Measurements from ENCODE around the gene DCC.

DCC gene

GRCh38 chr18:52648201-52648600 is 308.2 kb downstream of the DCC start:
- no peak overlapping the region for H3K4me3 ChIP-seq (ENCODE audit: low read depth, low read length)
- no peak for DNase-seq (ENCODE audit: low read depth)
- no peak for TF ChIP-seq CTCF (IDR thresholded peaks at IDR 0.05; ENCODE audit: control insufficient read depth, extremely low read depth, insufficient read depth)

DNA sequence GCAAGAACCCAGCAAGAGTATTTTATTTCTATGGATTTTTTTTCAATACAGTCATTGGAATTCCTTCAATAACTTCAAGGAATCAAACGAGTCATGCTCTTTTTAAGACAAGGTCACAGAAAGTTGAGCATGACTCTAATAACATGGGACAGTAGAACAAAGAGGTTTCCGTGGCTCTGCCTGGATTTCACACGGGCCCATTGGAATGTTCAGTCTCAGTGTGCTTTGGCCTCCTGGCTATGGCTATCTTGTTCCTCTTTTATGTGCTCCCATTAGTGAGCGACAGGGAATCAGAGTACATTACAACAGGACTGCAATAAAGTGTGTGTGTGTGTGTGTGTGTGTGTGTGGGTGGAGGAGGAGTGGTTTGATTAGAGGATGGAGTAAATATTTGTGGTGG is 312.4 kb downstream of the DCC start:
- no peak for DNase-seq (ENCODE audit: low read depth)
- no peak overlapping the region for H3K4me3 ChIP-seq (ENCODE audit: low read depth, low read length)
- TF ChIP-seq CTCF (IDR thresholded peaks at IDR 0.05; ENCODE audit: control insufficient read depth, extremely low read depth, insufficient read depth) = no peak

GRCh38 chr18:52657043-52657805 is 317.2 kb downstream of the DCC start:
- no peak for DNase-seq (ENCODE audit: low read depth)
- TF ChIP-seq CTCF (IDR thresholded peaks at IDR 0.05; ENCODE audit: control insufficient read depth, extremely low read depth, insufficient read depth) = no peak
- no peak overlapping the region for H3K4me3 ChIP-seq (ENCODE audit: low read depth, low read length)

GRCh38 chr18:52667463-52668065 is 327.6 kb downstream of the DCC start:
- no peak for DNase-seq (ENCODE audit: low read depth)
- TF ChIP-seq CTCF (IDR thresholded peaks at IDR 0.05; ENCODE audit: control insufficient read depth, extremely low read depth, insufficient read depth) = no peak
- no peak overlapping the region for H3K4me3 ChIP-seq (ENCODE audit: low read depth, low read length)

DNA sequence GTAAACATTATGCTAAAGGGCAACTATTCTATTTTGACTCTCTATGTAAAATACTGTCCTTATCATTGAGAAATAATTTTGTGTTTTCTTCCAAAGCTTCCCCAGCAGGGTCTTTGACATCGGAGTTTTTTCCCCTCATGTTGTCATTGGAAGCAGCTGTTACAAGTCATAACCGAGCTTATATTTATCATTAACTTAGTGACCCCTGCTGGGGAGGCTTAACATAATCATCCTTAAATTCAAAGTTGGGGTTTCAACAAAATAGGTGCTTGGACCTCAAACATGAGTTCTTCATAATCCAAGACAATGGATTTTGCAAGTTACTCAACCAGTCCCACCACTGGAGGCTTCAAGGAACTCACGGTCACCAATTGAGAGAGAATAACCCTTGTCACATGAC is 330.9 kb downstream of the DCC start:
- DNase-seq (ENCODE audit: low read depth) = peak; percentile 2
- no peak overlapping the region for H3K4me3 ChIP-seq (ENCODE audit: low read depth, low read length)
- TF ChIP-seq CTCF (IDR thresholded peaks at IDR 0.05; ENCODE audit: control insufficient read depth, extremely low read depth, insufficient read depth) = peak; percentile 38

DNA sequence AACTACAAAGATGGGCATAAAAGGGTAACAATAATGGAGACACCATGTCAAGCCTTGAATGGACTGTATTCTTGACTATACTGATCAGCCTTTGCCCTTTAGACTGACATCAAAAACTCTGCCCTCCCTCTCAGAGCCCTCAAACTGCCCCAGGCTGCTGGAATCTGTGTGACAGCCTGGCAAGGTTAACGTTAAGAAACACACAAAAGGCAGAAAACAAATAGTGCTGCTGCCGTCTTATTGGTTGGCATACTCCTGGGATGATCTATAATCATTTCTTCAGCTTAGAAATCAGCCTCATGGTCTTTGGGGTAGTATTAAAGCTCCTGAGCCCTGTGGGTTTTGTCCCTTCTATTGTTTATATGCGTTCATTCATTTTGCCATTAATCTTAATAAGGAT is 338.0 kb downstream of the DCC start:
- no peak for TF ChIP-seq CTCF (IDR thresholded peaks at IDR 0.05; ENCODE audit: control insufficient read depth, extremely low read depth, insufficient read depth)
- H3K4me3 ChIP-seq (ENCODE audit: low read depth, low read length) = no peak overlapping the region
- DNase-seq (ENCODE audit: low read depth) = no peak
